GM18867 (cell line): ENCODE measurements around the gene FOLR3.
"Not testable (repeated sequence)": the region's sequence is repeated elsewhere in the genome, so short reads cannot be mapped to it uniquely, and the experiment has no call there.

Experiments
- ATAC-seq: cut with Tn5 transposase; IDR thresholded peaks from one replicate; pipeline ENCODE4 v1.9.1; 2021; ENCODE audit warnings: mild to moderate bottlenecking, moderate library complexity; ENCODE audit not compliant: unreplicated experiment

Gene FOLR3

GRCh38 chr11:72123117-72123653 lies 12.3 kb upstream of the FOLR3 start:
- no peak for ATAC-seq

DNA sequence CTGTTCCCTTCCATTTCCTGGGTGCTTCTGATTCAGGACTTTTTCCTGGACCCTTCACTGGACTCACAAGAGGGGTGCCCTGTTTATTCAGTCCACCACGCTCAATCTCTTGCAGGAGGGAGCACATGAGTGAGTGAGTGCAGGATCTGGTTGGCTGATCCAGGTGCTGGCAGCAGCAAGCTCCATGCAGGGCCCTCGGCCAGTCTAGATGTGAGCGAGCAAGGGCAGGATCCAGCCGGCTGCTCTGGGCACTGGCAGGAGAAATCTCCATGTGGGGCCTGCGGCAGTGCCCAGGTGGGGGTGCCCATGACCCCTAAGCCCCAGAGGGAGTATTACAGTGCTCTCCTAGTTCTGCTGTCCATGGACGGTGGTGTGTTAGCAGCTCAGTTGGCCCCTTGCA lies 11.5 kb upstream of the FOLR3 start:
- ATAC-seq: no peak

DNA sequence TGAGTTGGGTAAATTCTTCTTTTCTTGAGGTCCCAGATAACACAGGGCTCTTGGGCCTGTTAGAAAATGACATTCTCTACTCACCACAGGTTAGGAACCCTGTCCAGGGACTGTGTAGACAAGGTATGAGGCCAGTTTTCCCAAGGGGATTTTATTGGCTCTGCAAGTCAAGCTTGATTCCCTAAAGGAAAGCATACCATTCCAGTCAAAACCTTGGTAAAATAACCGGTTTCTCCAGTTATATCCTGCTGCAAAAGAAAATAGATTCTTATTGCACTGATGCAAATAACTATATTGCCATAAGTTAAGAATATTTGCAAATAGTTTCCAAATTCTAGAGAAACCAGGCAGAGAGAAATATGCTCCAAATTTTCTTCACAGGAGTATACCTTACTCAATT lies 9.6 kb upstream of the FOLR3 start:
- ATAC-seq: no peak

- ATAC-seq: no peak
These were observed 7.6 kb upstream of the FOLR3 start for GRCh38 chr11:72127923-72128322.

DNA sequence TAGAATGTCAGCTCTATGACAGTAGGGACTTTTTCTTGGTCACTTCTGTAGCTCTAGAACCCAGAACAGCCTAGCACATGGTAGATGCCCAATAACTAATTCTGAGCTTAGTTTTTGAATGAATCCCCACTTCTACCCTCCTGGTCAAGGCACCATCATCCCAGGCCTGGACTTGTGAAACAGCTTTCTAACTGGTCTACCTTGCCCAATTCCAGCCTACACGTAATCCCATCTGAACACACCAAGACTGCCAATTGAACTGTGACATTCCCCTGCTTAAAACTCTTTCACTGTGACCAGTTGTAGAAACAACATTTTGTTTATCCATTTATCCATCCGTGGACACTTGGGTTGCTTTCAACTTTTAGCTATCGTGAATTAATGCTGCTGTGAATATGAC lies 6.1 kb upstream of the FOLR3 start:
- ATAC-seq: no peak

- ATAC-seq: no peak
These were observed 2.9 kb upstream of the FOLR3 start for GRCh38 chr11:72132646-72133045.

DNA sequence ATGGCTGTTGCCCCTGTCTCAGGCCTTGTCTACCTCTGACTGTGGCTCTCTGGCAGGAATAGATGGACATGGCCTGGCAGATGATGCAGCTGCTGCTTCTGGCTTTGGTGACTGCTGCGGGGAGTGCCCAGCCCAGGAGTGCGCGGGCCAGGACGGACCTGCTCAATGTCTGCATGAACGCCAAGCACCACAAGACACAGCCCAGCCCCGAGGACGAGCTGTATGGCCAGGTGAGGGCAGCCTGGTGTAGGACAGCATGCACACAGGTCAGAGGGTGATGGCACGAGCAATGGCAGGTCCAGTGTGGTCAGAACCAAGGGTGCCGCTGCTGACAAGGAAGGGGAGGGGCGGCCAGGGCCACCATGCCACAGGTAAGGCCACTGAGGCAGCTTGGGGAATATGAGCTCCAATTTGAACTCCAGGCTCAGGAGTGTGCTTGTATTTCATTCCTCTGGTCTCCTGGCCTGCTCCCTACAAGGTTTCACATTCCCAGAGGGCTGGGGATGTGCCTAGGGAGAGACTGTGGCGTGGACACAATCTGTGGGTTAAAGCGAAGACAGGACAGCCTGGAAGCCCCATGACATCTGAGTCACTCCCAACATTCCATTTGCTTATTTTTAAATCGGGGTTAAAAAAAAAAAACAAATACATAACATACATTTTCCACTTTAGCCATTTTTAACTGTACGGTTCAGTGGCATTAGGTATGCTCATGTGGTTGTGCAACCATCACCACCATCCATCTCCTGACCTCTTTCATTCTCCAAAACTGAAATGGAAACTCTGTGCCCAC lies 562 bp downstream of the FOLR3 start:
- ATAC-seq: no peak

DNA sequence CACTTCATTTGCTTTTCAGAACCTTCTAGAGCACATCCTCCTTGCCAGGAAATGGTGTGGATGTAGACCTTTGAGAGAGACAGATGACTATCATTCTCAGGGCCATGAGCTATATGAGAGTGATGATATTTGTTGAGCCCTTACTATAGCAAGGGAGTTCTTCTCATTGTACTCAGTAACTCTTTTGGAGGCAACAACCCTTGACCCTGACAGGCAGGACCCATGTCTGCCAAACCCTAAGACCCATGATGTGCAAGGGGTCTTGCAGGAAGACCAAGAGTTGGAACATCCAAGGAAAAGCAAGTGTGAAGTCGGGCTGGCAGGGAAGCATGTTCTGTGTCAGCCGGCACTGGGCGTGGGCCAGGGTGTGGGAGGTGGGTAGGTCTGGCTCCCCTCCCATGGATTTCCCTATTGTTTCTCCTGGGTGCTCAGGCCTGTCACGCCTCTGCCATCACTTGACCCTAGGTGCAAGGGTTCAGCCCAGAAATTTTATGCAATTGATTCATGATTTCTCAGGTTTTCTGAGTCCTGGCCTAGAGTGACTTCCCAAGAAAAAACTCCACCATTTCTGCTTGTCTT lies 1.2 kb downstream of the FOLR3 start:
- no peak for ATAC-seq

DNA sequence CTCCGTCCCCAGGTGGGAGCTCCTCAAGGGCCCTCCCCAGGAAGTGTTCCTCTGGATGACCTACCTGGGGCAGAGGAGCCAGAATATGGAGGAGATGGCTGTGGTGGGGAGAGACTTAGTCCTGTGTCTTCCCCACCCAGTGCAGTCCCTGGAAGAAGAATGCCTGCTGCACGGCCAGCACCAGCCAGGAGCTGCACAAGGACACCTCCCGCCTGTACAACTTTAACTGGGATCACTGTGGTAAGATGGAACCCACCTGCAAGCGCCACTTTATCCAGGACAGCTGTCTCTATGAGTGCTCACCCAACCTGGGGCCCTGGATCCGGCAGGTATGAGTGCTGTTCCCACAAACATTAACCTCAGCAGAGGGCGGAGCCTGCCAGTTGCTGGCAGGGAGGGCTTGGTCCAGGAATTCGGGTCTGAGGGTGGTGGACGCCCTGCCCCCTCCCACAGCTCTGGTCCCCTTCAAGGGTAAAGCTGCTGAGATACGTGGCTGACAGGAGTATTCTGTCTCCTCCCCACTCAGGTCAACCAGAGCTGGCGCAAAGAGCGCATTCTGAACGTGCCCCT lies 3.4 kb downstream of the FOLR3 start:
- ATAC-seq: no peak

DNA sequence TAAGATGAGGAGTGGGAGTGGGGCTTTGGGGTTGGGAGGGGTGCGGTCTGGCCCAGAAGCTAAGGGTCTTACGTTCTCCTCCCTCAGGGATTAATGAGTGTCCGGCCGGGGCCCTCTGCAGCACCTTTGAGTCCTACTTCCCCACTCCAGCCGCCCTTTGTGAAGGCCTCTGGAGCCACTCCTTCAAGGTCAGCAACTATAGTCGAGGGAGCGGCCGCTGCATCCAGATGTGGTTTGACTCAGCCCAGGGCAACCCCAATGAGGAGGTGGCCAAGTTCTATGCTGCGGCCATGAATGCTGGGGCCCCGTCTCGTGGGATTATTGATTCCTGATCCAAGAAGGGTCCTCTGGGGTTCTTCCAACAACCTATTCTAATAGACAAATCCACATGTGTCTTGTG lies 4.0 kb downstream of the FOLR3 start:
- ATAC-seq: no peak

DNA sequence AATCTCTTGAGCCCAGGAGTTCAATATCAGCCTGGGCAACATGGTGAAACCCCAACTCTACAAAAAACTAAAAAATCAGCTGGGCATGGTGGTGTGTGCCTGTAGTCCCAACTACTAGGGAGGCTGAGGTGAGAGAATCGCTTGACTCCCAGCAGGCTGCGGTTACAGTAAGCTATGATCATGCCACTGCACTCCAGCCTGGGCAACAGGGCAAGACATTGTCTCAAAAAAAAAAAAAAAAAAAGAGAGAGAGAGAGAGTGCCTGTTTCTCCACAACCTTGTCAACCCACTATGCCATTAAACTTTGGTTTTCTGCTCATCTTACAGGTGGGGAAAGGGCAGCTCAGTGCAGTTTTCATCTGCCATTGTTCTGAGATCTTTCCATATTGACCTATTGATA lies 5.1 kb downstream of the FOLR3 start:
- ATAC-seq: no peak

DNA sequence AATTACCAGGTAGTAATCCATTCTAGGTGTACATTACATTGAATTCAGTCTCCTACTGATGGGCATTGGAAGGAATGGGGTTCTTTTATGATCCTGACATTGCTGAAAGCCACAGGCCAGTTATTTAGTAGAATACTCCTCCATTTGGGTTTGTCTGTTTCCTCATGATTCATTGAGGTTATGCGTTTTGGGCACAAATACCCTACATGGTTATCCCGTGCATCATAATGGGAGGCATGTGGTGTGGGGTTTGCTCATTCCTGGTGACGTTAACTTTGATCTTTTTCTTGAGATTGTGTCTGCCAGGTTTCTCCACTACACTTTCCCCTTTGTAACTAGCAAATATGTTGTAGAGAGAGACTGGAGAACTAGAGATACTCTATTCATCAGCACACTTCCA lies 5.5 kb downstream of the FOLR3 start:
- no peak for ATAC-seq

- ATAC-seq: not testable (repeated sequence)
These were observed 6.6 kb downstream of the FOLR3 start for GRCh38 chr11:72142086-72142485.

DNA sequence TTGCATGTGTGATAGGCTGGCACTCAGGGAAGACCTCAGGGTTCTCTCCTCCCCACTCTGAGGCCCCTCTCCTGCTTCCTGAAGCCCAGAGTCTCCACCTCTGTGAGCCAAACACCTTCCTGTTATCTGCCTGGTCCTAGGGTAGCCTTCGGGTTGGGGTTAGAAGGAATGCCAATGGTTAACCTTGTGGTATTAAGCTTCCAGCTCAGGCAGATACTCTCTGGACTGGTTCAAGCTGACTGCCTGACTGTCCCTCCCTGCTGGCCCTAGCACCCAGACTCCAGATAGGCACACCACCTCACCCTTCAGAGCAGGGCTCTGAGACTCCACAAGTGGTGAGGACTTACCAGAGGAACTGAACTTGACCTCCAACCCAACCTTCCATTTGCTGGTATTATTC lies 7.0 kb downstream of the FOLR3 start:
- not testable (repeated sequence) for ATAC-seq

DNA sequence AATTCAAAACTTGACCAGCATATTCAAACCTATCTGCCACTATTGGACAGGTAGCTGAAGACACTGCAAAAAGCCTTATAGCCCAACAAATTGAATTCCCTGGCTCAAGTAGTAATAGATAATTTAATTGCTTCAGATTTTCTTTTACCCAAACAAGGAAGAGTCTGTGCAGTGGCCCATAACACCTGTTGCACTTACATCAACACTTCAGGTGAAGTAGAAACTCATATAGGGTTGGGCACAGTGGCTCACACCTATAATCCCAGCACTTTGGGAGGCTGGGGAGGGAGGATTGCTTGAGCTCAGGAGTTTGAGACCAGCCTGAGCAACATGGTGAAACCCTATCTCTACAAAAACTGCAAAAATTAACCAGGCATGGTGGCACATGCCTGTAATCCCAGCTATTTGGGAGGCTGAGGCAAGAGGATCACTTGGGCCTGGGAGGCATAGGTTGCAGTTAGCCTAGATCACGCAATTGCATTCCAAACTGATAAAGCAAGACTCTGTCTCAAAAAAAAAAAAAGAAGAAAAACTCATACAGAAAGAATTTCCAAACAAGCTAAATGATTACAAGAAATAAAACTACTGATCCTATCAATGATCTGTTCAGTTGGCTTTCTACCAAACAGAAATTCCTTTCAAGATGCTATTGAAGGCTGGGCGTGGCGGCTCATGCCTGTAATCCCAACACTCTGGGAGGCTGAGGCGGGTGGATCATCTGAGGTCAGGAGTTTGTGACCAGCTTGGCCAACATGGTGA lies 9.5 kb downstream of the FOLR3 start:
- ATAC-seq: no peak

- ATAC-seq: no peak
These were observed 11.1 kb downstream of the FOLR3 start for GRCh38 chr11:72146625-72147024.

- no peak for ATAC-seq
These were observed 15.4 kb downstream of the FOLR3 start for GRCh38 chr11:72150882-72151281.

DNA sequence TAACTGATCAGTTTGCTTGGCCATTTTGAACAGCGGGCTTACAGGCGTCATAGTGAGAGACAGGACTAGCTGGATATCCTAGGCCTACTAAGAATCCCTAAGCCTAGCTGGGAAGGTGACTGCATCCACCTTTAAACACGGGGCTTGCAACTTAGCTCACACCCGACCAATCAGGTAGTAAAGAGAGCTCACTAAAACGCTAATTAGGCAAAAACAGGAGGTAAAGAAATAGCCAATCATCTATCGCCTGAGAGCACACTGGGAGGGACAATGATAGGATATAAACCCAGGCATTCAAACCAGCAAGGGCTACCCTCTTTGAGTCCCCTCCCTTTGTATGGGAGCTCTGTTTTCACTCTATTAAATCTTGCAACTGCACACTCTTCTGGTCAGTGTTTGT lies 18.3 kb downstream of the FOLR3 start:
- not testable (repeated sequence) for ATAC-seq

DNA sequence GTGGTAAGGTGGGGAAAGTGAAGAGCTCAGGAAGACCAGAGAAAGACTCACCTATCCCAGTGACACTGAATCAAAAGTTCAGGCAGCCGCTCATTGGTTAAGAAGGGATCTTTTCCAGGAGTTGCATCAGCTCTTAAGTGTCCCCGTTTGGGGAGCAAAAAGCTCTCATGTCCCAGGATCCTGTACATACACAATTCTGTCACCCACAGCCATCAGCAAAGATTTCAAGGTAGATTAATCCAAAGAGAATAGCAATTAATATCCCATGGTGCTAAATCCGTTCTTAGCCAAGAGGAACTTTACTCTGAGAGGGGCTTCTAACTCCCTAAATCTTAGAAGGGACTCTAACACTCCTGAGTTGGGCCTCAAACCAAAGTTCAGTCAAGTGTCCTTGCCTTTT lies 19.3 kb downstream of the FOLR3 start:
- ATAC-seq: no peak

DNA sequence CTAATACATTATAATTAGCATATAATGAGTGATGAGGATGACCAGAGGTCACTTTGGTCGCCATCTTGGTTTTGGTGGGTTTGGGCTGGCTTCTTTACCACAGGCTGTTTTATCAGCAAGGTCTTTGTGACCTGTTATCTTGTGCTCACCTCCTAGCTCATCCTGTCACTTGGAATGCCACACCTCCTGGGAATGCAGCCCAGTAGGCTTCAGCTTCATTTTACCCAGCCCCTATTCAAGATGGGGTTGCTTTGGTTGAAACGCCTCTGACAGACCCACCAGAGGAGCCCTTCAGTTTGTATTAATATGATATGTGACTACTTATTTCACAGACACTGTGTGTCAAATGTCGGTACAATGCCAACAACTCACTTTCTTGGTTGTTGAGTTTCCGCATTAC lies 20.2 kb downstream of the FOLR3 start:
- no peak for ATAC-seq

- ATAC-seq: no peak
These were observed 21.6 kb downstream of the FOLR3 start for GRCh38 chr11:72157131-72157530.
